HEK293 (cell line): ENCODE results near the gene UCHL3.

ENCODE experiments used
- AEBP2 ChIP-seq: fragments of 450-650 bp; formaldehyde crosslinking; IDR thresholded peaks from 2 replicates; pipeline ENCODE4 v1.5.1; 2016; ENCODE audit warnings: missing biosample characterization, missing genetic modification characterization, borderline replicate concordance
- CTCF ChIP-seq: fragments of 450-650 bp; formaldehyde crosslinking; IDR thresholded peaks from 2 replicates; pipeline ENCODE4 v1.5.1; 2016; ENCODE audit warnings: missing biosample characterization, missing genetic modification characterization
- OSR2 ChIP-seq: fragments of 450-650 bp; formaldehyde crosslinking; IDR thresholded peaks from 2 replicates; pipeline ENCODE4 v1.5.1; 2016; ENCODE audit warnings: missing biosample characterization, missing genetic modification characterization
- PBX3 ChIP-seq: sonication (generic); formaldehyde crosslinking; IDR thresholded peaks from 2 replicates; pipeline ENCODE4 v1.8.1; 2022; ENCODE audit warnings: mild to moderate bottlenecking, moderate library complexity, missing genetic modification reagents
- ZBTB1 ChIP-seq: fragments of 450-650 bp; formaldehyde crosslinking; IDR thresholded peaks from 2 replicates; pipeline ENCODE4 v1.5.1; 2016; ENCODE audit warnings: missing biosample characterization, missing genetic modification characterization
- ZBTB10 ChIP-seq: fragments of 450-650 bp; formaldehyde crosslinking; IDR thresholded peaks from 2 replicates; pipeline ENCODE4 v1.5.1; 2016; ENCODE audit warnings: missing biosample characterization, missing genetic modification characterization
- ZBTB20 ChIP-seq: fragments of 450-650 bp; formaldehyde crosslinking; IDR thresholded peaks from 2 replicates; pipeline ENCODE4 v1.5.1; 2016; ENCODE audit warnings: missing biosample characterization, missing genetic modification characterization

- TF ChIP-seq AEBP2 (tag by site-specific recombination) = no peak
- no peak for TF ChIP-seq CTCF (tag by site-specific recombination)
- no peak for TF ChIP-seq PBX3 (CRISPR knock-in tag)
- TF ChIP-seq ZBTB20 (tag by site-specific recombination) = no peak
- no peak for TF ChIP-seq OSR2 (tag by site-specific recombination)
- no peak for TF ChIP-seq ZBTB10 (tag by site-specific recombination)
- TF ChIP-seq ZBTB1 (tag by site-specific recombination) = no peak
These were observed 4.8 kb upstream of the UCHL3 start for GRCh38 chr13:75544681-75545330.
